ENCODE data around the gene SLC22A8. TPM values are rescaled to one million over a fixed set of nuclear protein-coding genes. Genes with fewer than 3 reads are reported as not detected.
A peak's percentile ranks its signal among the peaks of the same experiment; 100 is the strongest.

The SLC22A8 gene
- total RNA-seq, 1 experiment from 2014 or later: not detected

- POLR2A ChIA-PET (ENCODE audit: unreplicated experiment): no interaction called here
- no TSS peak for BruUV-seq (replicated peaks)
Measured at GRCh38 chr11:62976109-62976508, 39.5 kb downstream of the SLC22A8 start.

DNA sequence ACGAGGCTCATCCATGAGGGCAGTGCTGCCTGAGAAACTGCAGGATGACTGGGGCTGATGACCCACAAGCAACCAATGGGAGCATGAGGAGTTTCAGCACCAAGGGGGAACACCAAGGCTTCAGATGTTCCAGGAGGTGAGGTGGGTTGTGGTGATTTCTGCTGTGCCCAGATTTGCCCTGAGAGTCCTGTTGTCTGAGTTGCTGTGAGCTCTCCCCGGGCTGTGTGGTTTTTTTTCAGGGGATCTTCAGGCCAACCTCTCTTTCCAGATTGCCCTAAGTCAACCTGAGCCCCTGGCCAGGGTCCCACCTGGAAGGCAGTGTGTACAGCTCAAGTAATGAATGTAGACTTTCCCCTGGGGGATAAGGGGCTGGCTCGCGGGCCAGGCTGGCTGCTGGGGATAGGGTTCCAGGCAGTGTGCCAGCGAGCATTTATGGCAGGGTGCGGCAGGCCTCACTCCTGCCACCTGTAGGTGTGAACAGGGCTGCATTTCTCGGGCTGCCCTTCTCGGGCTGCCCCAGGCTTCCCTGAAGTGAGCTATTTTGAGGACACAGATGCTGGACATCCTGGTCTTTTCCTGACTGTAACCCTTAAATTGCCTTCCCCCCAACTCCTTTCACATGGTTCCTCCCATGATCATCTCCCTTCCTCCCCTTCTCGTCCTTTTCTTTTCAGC lies 40.7 kb downstream of the SLC22A8 start:
- Histone ChIP-seq H3K27ac (ENCODE audit: low read length) (no peak overlapping the region), H3K4me2 (ENCODE audit: low read length) (no peak overlapping the region), H3K9ac (ENCODE audit: low read length) (no peak overlapping the region), H3K79me2 (ENCODE audit: low read length) (no peaks in the 10 kb centered on the region), H3F3A (ENCODE audit: low read length, unreplicated experiment) (no peaks in the 10 kb centered on the region), H2AFZ (ENCODE audit: low read length) (no peak overlapping the region), H3K9me3 (ENCODE audit: low read length) (no peaks in the 10 kb centered on the region), H3K4me1 (ENCODE audit: insufficient read depth, low read length) (no peaks in the 10 kb centered on the region), H3K36me3 (ENCODE audit: low read depth, low read length) (no peaks in the 10 kb centered on the region), H3K9me2 (replicated peaks; ENCODE audit: low read length) (no peaks in the 10 kb centered on the region), H3K4me3 (ENCODE audit: low read length) (no peak overlapping the region), H4K20me1 (ENCODE audit: low read length) (no peaks in the 10 kb centered on the region), H3K27me3 (ENCODE audit: low read length) (peaks cover 27% of the 10 kb centered on the region)
- intact Hi-C loops (cut with micrococcal nuclease): no loop called here
- ATAC-seq: peak; percentile 71
- TF ChIP-seq EZH2phosphoT487 (IDR thresholded peaks at IDR 0.05; ENCODE audit: borderline replicate concordance, low read length) (no peak), CTCF (conservative IDR thresholded peaks at IDR 0.05; ENCODE audit: low read depth, low read length) (peak; percentile 68)
- ChIA-PET POLR2A (ENCODE audit: unreplicated experiment) (interaction anchor here (0.5 kb wide), 2 partner anchors 135 to 519 kb away, joined by 3 to 7 read pairs; no protein-coding TSS in a partner anchor), CTCF (interaction anchor here (0.6 to 1.5 kb wide), 5 partner anchors 11 to 69 kb away, joined by 3 to 8 read pairs (median 5); no protein-coding TSS in a partner anchor)
- no TSS peak for BruUV-seq (replicated peaks)
- peak; percentile 55 for DNase-seq

More at GRCh38 chr11:62976109-62976508, 39.5 kb downstream of the SLC22A8 start:
- Histone ChIP-seq H4K20me1 (ENCODE audit: low read length) (no peaks in the 10 kb centered on the region), H3K79me2 (ENCODE audit: low read length) (no peaks in the 10 kb centered on the region), H3K9me2 (replicated peaks; ENCODE audit: low read length) (no peaks in the 10 kb centered on the region), H3K9me3 (ENCODE audit: low read length) (no peaks in the 10 kb centered on the region), H3K4me1 (ENCODE audit: insufficient read depth, low read length) (no peaks in the 10 kb centered on the region), H3K4me3 (ENCODE audit: low read length) (no peak overlapping the region), H3K27me3 (ENCODE audit: low read length) (peaks cover 24% of the 10 kb centered on the region), H3K9ac (ENCODE audit: low read length) (no peak overlapping the region), H2AFZ (ENCODE audit: low read length) (no peak overlapping the region), H3F3A (ENCODE audit: low read length, unreplicated experiment) (no peaks in the 10 kb centered on the region), H3K4me2 (ENCODE audit: low read length) (no peak overlapping the region), H3K36me3 (ENCODE audit: low read depth, low read length) (no peaks in the 10 kb centered on the region), H3K27ac (ENCODE audit: low read length) (no peak overlapping the region)
- DNase-seq (no peak), ATAC-seq (no peak)
- CTCF ChIA-PET: interaction anchor here (1.5 kb wide), 1 partner anchor 70 kb away, joined by 8 read pairs; no protein-coding TSS in a partner anchor
- intact Hi-C loops (cut with micrococcal nuclease): no loop called here
- no peak for TF ChIP-seq EZH2 (IDR thresholded peaks at IDR 0.05; ENCODE audit: low read length, unreplicated experiment)
- no peak for TF ChIP-seq CTCF (conservative IDR thresholded peaks at IDR 0.05; ENCODE audit: low read depth, low read length)
- TF ChIP-seq EZH2phosphoT487 (IDR thresholded peaks at IDR 0.05; ENCODE audit: borderline replicate concordance, low read length): no peak

- no peak overlapping the region for H3K27ac ChIP-seq (ENCODE audit: low read length)
- no peaks in the 10 kb centered on the region for H3K79me2 ChIP-seq (ENCODE audit: low read length)
- ChIA-PET CTCF (no interaction called here), POLR2A (ENCODE audit: unreplicated experiment) (no interaction called here)
- DNase-seq: no peak
- no peak overlapping the region for H3K9ac ChIP-seq (ENCODE audit: low read length)
- no peaks in the 10 kb centered on the region for H3K9me2 ChIP-seq (replicated peaks; ENCODE audit: low read length)
- H3K36me3 ChIP-seq (ENCODE audit: low read depth, low read length): no peaks in the 10 kb centered on the region
- TF ChIP-seq EZH2 (IDR thresholded peaks at IDR 0.05; ENCODE audit: low read length, unreplicated experiment): no peak
- TF ChIP-seq CTCF (conservative IDR thresholded peaks at IDR 0.05; ENCODE audit: low read depth, low read length): no peak
- no peak for TF ChIP-seq EZH2phosphoT487 (IDR thresholded peaks at IDR 0.05; ENCODE audit: borderline replicate concordance, low read length)
- H2AFZ ChIP-seq (ENCODE audit: low read length): no peak overlapping the region
- H3K4me3 ChIP-seq (ENCODE audit: low read length): no peak overlapping the region
- intact Hi-C loops (cut with micrococcal nuclease): no loop called here
- ATAC-seq: no peak
- no peaks in the 10 kb centered on the region for H3K9me3 ChIP-seq (ENCODE audit: low read length)
- no peaks in the 10 kb centered on the region for H4K20me1 ChIP-seq (ENCODE audit: low read length)
- no peak overlapping the region for H3K4me2 ChIP-seq (ENCODE audit: low read length)
- no peaks in the 10 kb centered on the region for H3K4me1 ChIP-seq (ENCODE audit: insufficient read depth, low read length)
- no TSS peak for BruUV-seq (replicated peaks)
- H3K27me3 ChIP-seq (ENCODE audit: low read length): peaks cover 53% of the 10 kb centered on the region
- H3F3A ChIP-seq (ENCODE audit: low read length, unreplicated experiment): no peaks in the 10 kb centered on the region
Measured at GRCh38 chr11:62965574-62965973, 50.1 kb downstream of the SLC22A8 start.

Measured in PC-3 (cell line).